SK-N-SH treated with all-trans-retinoic acid at 6 μM for 48 hours (cell line): Measurements from ENCODE around the gene TSC2.

Experiments used
- ATAC-seq: fragments of 200-7000 bp; cut with Tn5 transposase; 3 replicates; pipeline ENCODE4 v1.9.1; 2020; ENCODE audit warnings: mild to moderate bottlenecking, moderate library complexity
- ARNTL ChIP-seq: fragments of 450-650 bp; formaldehyde crosslinking; IDR thresholded peaks from 2 replicates; pipeline ENCODE4 v1.5.0; 2020; ENCODE audit warnings: low read depth, mild to moderate bottlenecking, moderate library complexity, borderline replicate concordance
- BACH2 ChIP-seq: fragments of 250-450 bp; sonication (Bioruptor Pico); IDR thresholded peaks from 2 replicates; pipeline ENCODE4 v1.9.0; 2021; ENCODE audit warnings: mild to moderate bottlenecking, borderline replicate concordance
- CREB5 ChIP-seq: fragments of 250-450 bp; sonication (Bioruptor Pico); IDR thresholded peaks from 2 replicates; pipeline ENCODE4 v1.5.1; 2020; ENCODE audit warnings: low read depth, mild to moderate bottlenecking, moderate library complexity
- CSDC2 ChIP-seq: fragments of 250-450 bp; sonication (Bioruptor Pico); IDR thresholded peaks from 2 replicates; pipeline ENCODE4 v1.5.0; 2020; ENCODE audit warnings: mild to moderate bottlenecking, moderate library complexity
- CSRNP3 ChIP-seq: fragments of 250-450 bp; sonication (Bioruptor Pico); IDR thresholded peaks from 2 replicates; pipeline ENCODE4 v1.5.1; 2021; ENCODE audit warnings: mild to moderate bottlenecking, moderate library complexity
- ESRRG ChIP-seq: fragments of 250-450 bp; sonication (Bioruptor Pico); IDR thresholded peaks from 2 replicates; pipeline ENCODE4 v1.6.1; 2021; ENCODE audit warnings: mild to moderate bottlenecking
- GLIS3 ChIP-seq: fragments of 250-450 bp; sonication (Bioruptor Pico); IDR thresholded peaks from 2 replicates; pipeline ENCODE4 v1.5.0; 2020; ENCODE audit warnings: mild to moderate bottlenecking, moderate library complexity
- ISL1 ChIP-seq: fragments of 250-450 bp; sonication (Bioruptor Pico); IDR thresholded peaks from 2 replicates; pipeline ENCODE4 v2.1.2; 2022; ENCODE audit warnings: mild to moderate bottlenecking, moderate library complexity
- OSR1 ChIP-seq: fragments of 250-450 bp; sonication (Bioruptor Pico); IDR thresholded peaks from 2 replicates; pipeline ENCODE4 v1.8.0; 2022; ENCODE audit warnings: moderate library complexity, mild to moderate bottlenecking, inconsistent platforms
- PATZ1 ChIP-seq: fragments of 250-450 bp; sonication (Bioruptor Pico); IDR thresholded peaks from 2 replicates; pipeline ENCODE4 v1.8.0; 2020; ENCODE audit warnings: mild to moderate bottlenecking, moderate library complexity, borderline replicate concordance
- POU6F1 ChIP-seq: fragments of 250-450 bp; sonication (Bioruptor Pico); IDR thresholded peaks from 2 replicates; pipeline ENCODE4 v1.8.0; 2021; ENCODE audit warnings: low read depth, mild to moderate bottlenecking, moderate library complexity, borderline replicate concordance
- SNAI2 ChIP-seq: fragments of 250-450 bp; sonication (Bioruptor Pico); IDR thresholded peaks from 2 replicates; pipeline ENCODE4 v1.5.0; 2020; ENCODE audit warnings: mild to moderate bottlenecking, moderate library complexity
- TCF4 ChIP-seq: fragments of 250-450 bp; sonication (Bioruptor Pico); IDR thresholded peaks from 2 replicates; pipeline ENCODE4 v1.8.0; 2021; ENCODE audit warnings: mild to moderate bottlenecking, moderate library complexity, borderline replicate concordance
- TOX ChIP-seq: fragments of 250-450 bp; sonication (Bioruptor Pico); IDR thresholded peaks from 2 replicates; pipeline ENCODE4 v1.8.0; 2021; ENCODE audit warnings: mild to moderate bottlenecking, moderate library complexity, borderline replicate concordance
- TSHZ2 ChIP-seq: fragments of 250-450 bp; sonication (Bioruptor Pico); IDR thresholded peaks from 2 replicates; pipeline ENCODE4 v1.5.0; 2020; ENCODE audit warnings: mild to moderate bottlenecking, moderate library complexity
- ZC3H10 ChIP-seq: fragments of 250-450 bp; sonication (Bioruptor Pico); IDR thresholded peaks from 2 replicates; pipeline ENCODE4 v1.5.1; 2021; ENCODE audit warnings: mild to moderate bottlenecking, moderate library complexity
- ZFP30 ChIP-seq: fragments of 450-650 bp; formaldehyde crosslinking; IDR thresholded peaks from 2 replicates; pipeline ENCODE4 v1.5.0; 2022; ENCODE audit warnings: mild to moderate bottlenecking, moderate library complexity
- ZNF70 ChIP-seq: fragments of 450-650 bp; formaldehyde crosslinking; IDR thresholded peaks from 2 replicates; pipeline ENCODE4 v1.5.0; 2020; ENCODE audit warnings: mild to moderate bottlenecking, moderate library complexity
- ZNF8 ChIP-seq: fragments of 450-650 bp; formaldehyde crosslinking; IDR thresholded peaks from 2 replicates; pipeline ENCODE4 v1.5.0; 2020; ENCODE audit warnings: mild to moderate bottlenecking, moderate library complexity

Gene TSC2

GRCh38 chr16:2015947-2016208 is 31.9 kb upstream of the TSC2 start:
- TF ChIP-seq ZNF8 (CRISPR knock-in tag), result no peak
- TF ChIP-seq CSDC2 (CRISPR knock-in tag), result no peak
- TF ChIP-seq CSRNP3 (CRISPR knock-in tag), result no peak
- TF ChIP-seq TOX (CRISPR knock-in tag), result no peak
- no peak for TF ChIP-seq PATZ1 (CRISPR knock-in tag)
- no peak for TF ChIP-seq ISL1 (CRISPR knock-in tag)
- no peak for TF ChIP-seq OSR1 (CRISPR knock-in tag)
- TF ChIP-seq TCF4, result no peak
- TF ChIP-seq GLIS3 (CRISPR knock-in tag), result no peak
- TF ChIP-seq ZNF70 (CRISPR knock-in tag), result no peak
- no peak for TF ChIP-seq BACH2 (CRISPR knock-in tag)
- TF ChIP-seq SNAI2 (CRISPR knock-in tag), result no peak
- TF ChIP-seq ARNTL (CRISPR knock-in tag), result no peak
- no peak for TF ChIP-seq ZC3H10
- no peak for TF ChIP-seq ESRRG (CRISPR knock-in tag)
- no peak for TF ChIP-seq ZFP30
- no peak for TF ChIP-seq POU6F1 (CRISPR knock-in tag)
- no peak for ATAC-seq

GRCh38 chr16:2016407-2016922 is 31.3 kb upstream of the TSC2 start:
- TF ChIP-seq CSRNP3 (CRISPR knock-in tag) (no peak), ISL1 (CRISPR knock-in tag) (no peak), ZC3H10 (no peak), CREB5 (no peak), ZFP30 (no peak), POU6F1 (CRISPR knock-in tag) (no peak), TOX (CRISPR knock-in tag) (no peak), TSHZ2 (CRISPR knock-in tag) (no peak)
- peak; percentile 29; the same call in 1 of the 3 replicates for ATAC-seq
